Measurements from ENCODE around the gene DEPDC7.
A peak's percentile ranks its signal among the peaks of the same experiment; 100 is the strongest.
"Not testable (repeated sequence)": the region's sequence is repeated elsewhere in the genome, so short reads cannot be mapped to it uniquely, and the experiment has no call there.

DEPDC7 gene

DNA sequence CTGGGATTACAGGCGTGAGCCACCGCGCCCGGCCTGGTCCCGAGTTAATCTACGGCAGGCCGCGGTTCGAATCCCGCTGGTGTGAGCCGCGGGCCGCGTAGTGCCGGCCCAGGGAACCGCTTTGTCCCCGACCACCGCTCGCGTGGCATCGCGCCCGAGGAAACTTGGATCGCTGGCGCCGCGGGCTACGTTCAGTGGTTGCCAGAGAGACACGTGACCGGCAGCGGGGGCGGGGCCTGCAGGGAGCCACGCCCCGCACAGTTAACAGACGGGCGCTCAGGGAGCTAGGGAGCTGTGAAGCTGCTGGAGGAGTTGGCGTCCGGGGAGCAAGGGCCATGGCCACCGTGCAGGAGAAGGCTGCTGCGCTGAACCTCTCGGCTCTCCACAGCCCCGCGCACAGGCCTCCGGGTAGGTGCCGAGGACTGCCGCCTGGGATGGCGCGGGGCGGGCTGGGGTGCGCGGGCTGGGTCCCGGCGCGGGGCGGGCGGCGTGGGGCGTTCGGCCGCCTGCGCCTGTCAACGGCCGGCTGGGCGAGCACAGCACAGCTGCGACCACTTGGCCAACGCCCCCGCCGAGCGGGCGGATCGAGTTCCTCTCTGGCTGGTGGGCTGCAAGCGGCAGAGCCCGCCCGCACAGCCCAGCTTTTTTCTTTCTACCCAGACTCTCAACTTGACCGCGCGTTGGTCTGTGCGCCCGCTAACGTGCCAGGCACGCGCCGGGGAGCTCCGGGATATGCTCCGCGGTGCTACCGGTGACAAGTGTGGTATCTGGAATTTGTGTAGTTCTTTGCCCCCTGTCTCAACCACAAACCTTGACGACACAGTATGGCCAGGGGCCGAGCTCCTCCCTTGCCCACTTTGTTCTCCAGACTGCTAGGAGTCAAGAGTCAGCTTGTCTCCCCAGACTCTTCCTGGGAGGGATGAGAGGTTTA lies at the start of gene DEPDC7:
Gene DEPDC7 (plus strand): TSS at position 258 of the 931 bp plus-strand sequence. CDS start 78 bp downstream, at position 336.
- DNase-seq (ENCODE audit: extremely low read depth in 1 of 2, low read depth in 1 of 2), result peak; percentile 40 to 61

DNA sequence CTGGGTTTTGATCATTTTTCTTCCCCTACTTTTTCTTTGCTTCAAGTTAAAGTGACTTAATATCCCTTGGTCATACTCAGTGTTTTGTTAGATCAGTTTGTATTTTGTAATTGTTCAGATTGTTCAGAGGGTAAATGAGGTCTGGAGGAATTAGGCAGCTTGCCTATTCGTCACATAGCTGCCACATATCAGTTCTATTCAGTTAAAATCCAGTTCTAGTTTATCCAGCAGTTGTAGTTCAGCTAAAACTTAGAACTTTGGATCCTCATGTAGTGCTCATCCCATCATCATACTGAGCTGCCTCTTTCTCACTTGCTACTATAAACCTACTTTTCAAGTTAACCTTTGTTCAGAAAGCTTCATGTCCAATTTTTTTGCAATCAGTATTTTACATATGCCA lies 47.1 kb upstream of the DEPDC7 start:
- DNase-seq (ENCODE audit: extremely low read depth in 1 of 2, low read depth in 1 of 2), result no peak

DNA sequence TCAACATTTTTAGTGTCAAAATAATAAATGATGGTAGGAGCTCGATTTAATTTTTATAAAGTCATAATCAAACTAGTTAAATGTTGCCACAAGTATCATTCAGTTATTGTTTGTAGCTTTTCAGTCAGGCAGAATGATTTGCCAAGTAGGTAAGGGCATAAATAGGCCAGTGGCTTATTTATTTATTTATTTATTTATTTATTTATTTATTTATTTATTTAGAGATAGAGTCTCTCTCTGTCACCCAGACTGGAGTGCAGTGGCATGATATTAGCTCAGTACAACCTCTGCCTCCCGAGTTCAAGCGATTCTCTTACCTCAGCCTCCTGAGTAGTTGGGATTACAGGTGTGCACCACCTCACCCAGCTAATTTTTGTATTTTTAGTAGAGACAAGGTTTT lies 43.4 kb upstream of the DEPDC7 start:
- not testable (repeated sequence) for DNase-seq (ENCODE audit: extremely low read depth in 1 of 2, low read depth in 1 of 2)

DNA sequence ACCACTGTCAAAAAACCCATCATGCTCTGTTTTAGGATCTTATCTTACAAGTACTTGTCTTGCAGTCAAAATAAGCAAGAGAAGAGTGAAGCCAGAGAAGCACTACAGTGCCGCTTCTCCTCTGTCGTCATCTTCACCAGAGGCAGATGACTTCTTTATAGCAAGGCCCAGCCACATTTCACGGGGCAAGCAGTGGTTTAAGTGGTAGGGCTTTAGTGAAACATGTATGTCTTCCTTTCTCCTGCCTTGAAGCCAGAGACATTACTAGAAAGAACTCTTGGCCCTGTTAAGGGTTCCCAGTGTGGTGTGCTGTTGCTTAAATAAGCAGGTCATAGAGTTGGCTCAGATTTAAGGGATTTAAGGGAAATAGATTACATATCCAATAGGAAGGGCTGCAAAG lies 42.9 kb upstream of the DEPDC7 start:
- DNase-seq (ENCODE audit: extremely low read depth in 1 of 2, low read depth in 1 of 2), result no peak

DNA sequence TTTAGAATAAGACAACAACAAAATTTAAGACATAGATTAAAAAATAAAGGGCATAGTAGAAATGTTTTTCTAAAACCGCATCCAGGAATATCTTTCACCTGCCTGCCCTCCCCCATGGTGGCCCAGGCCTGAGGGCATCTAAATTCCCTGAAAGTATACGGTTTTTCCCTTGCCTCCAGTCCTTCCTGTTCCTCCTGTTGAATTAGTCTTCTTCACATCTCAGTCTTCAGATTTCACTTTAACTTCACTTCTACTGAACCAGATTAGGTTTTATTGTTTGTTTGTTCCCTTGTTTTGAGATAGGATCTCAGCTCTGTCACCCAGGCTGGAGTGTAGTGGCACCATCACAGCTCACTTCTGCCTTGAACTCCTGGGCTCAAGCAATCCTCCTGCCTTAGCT lies 33.1 kb upstream of the DEPDC7 start:
- DNase-seq (ENCODE audit: extremely low read depth in 1 of 2, low read depth in 1 of 2), result no peak

DNA sequence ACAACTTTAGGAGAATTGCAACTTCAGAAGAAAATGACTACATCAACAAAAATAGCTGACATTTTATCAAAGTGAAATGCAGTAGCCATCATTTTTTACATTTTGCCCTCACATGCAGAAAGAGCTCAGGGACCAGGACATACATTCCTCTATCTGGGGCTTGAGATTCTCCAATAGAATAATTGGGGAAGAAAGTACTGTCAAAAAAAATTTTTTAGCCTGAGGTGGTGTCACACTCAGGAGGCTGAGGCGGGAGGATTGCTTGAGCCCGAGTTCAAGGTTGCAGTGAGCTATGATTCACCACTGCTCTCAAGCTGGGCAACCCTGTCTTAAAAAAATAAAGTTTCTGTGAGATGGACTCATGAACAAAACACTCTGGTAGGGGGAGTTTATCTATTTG lies 32.2 kb upstream of the DEPDC7 start:
- no peak for DNase-seq (ENCODE audit: extremely low read depth in 1 of 2, low read depth in 1 of 2)

DNA sequence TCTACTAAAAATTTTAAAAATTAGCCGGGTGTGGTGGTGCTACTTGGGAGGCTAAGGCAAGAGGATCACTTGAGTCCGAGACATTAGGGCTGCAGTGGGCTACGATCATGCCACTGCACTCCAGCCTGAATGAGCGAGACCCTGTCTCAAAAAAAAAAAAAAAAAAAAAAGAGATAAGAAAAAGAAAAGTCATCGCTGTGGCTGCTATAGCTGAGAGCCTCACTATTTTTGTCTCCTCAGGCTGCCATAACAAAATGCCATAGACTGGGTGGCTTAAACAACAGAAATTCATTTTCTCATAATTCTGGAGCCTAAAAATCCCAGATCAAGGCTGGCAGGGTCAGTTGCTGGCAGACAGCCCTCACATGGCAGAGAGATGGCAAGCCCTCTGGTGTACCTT lies 30.1 kb upstream of the DEPDC7 start:
- DNase-seq (ENCODE audit: extremely low read depth in 1 of 2, low read depth in 1 of 2), result no peak

DNA sequence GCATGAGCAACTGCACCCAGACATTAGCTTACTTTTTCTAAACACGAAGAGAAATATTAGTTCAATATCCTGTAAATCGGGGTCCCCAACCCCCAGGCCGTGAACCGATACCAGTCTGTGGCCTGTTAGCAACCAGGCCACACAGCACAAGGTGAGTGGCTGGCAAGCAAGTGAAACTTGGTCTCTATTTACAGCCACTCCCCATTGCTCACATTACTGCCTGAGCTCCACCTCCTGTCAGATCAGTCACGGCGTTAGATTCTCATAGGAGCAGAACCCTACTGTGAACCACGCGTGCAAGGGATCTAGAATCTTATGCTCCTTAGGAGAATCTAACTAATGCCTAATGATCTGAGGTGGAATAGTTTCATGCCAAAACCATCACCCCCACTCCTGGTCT lies 27.8 kb upstream of the DEPDC7 start:
- DNase-seq (ENCODE audit: extremely low read depth in 1 of 2, low read depth in 1 of 2), result no peak

DNA sequence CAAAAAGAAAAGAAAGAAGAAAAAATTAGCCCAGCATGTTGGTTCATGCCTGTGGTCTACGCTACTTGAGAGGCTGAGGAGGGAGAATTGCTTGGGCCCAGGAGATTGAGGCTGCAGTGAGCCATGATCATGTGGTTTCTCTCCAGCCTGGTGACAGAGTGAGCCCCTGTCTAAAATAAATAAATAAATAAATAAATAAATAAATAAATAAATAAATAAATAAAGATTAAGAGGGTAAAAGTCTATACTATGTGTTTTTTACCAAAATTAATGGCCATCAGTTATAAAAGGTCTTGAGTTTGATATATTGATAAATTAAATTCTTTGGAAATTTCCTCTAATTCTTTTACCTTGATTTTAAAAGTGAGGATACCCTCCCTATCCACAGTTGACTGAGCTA lies 25.2 kb upstream of the DEPDC7 start:
- DNase-seq (ENCODE audit: extremely low read depth in 1 of 2, low read depth in 1 of 2), result no peak

DNA sequence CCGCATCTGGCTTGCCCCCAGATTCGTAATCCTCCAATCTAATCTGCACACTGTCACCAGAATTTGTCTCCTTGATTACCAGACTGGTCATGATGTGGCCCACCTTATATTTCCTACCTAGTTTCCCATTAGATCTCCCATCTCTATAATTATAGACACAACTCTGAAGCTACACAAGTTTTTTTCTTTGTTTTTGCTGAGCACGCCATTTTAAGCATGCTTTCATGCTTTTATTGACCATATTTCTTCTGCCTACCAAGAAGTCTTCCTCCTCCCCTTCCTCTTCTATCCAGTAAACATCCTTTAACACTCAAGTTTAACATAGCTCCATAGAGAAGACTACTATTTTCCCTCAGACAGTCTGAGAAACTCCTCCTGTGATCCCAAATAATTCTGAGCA lies 24.3 kb upstream of the DEPDC7 start:
- DNase-seq (ENCODE audit: extremely low read depth in 1 of 2, low read depth in 1 of 2), result no peak

DNA sequence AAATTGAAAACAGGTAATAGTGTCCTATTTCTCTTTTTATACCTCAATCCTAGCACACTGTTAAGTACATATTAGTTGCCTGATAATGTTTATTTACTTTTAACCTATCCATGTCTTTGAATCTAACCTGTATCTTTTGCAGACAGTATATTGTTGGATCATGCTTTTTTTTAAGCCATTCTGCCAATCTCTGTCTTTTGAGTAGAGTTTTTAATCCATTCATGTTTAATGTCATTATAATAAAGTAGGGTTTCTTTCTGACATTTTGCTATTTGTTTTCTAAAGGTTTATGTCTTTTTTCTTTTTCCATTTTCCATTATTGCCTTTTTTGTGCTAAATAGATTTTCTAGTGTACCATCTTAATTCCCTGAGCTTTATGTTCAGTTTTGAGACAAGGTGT lies 23.8 kb upstream of the DEPDC7 start:
- no peak for DNase-seq (ENCODE audit: extremely low read depth in 1 of 2, low read depth in 1 of 2)

DNA sequence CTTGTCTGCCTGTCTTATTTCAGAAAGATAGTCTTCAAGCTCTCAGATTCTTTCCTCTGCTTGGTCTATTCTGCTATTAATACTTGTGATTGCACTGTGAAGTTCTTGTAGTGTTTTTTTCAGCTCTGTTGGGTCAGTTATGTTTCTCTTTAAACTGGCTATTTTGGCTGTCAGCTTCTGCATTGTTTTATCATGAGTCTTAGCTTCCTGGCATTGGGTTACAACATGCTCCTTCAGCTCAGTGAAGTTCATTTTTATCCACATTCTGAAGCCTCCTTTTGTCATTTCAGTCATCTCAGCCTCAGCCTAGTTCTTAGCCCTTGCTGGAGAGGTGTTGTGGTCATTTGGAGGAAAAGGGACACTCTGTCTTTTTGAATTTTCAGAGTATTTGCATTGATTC lies 15.5 kb upstream of the DEPDC7 start:
- no peak for DNase-seq (ENCODE audit: extremely low read depth in 1 of 2, low read depth in 1 of 2)

DNA sequence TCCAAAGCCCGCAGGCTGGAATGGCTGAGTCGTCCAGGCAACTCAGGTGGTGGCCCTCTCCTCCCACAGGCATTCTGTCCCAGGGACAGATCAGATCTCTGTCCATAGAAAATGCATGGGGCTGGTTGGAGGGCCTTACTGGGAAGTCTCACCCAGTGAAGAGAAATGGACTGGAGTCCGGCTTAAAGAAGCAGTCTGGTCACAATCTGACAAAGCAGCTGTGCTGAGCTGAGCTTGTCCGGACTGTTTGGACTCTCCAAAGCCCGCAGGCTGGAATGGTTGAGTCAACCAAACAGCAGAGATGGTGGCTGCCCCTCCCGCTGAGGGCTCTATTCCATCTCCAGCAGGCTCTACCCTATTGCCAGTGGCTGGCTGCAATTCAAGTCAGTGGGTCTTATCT lies 14.4 kb upstream of the DEPDC7 start:
- no peak for DNase-seq (ENCODE audit: extremely low read depth in 1 of 2, low read depth in 1 of 2)

DNA sequence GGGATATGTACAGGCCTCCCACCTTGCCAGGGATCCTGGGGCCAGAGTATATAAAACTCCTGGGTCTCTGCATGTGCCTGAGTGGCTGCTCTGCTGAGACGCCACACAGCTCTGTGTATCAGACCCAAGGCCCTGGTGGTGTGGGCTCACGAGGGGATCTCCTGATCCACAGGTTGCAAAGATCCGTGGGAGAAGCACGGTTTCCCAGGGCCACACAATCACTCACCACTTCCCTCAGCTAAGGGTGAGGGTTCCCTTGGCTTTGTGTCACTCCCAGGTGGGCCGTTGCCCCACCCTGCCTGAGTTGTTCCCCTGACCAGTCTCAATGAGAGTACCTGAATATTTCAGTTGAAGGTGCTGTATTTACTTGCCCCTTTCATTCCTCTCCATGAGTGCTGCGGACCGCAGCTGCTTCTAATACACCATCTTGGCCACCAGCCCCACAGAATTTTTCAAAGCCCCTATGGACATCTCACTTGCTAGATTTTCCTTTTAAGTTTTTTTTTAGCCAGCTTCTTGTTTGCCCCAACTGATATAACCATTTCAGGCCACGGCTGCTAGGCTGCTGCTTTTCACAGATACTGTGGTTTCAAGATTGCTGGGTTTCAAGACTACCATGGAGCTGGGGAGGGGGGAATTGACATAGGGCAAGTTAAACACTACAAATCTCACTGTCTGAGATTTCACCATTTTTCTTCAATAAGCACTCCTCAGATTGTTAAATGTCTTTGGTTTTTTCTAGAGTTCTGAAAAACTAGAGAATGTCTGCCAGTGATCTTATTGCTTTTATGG lies 13.7 kb upstream of the DEPDC7 start:
- DNase-seq (ENCODE audit: extremely low read depth in 1 of 2, low read depth in 1 of 2), result no peak

DNA sequence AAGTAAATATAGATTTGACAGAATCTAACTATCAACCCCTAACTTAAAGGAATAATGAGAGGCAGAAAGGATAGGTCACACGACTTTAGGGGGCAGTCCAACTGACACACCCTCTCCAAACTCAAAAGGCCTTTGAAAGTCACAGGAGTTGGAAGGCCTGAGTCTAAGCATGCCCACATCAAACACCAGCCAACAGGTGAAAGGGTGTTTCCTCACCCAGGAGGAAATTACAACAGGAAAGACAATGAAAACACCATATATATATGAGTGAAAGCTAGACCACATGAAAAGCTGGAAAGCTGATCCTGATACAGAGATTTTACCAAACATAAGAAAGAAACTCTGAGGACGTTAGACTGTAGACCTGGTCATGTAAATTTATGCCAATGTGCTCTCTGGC lies 10.5 kb upstream of the DEPDC7 start:
- DNase-seq (ENCODE audit: extremely low read depth in 1 of 2, low read depth in 1 of 2), result no peak

DNA sequence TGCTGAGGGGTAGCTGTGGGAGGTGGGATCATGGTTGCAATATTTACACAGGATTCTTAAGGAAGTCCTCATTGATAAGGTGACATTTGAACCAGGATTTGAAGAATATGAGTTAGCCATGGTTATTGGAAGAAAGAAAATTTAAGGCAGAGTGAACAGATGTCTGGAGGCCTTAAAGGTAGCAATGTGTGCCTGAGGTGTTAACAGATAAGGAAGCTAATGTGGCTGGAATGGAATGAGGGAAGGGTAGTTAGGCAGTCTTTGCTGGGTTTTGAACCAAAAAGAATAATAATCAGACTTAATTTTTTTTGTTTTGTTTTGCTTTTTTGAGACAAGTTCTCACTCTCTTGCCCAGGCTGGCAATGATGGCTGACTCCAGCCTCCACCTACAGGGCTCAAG lies 9.7 kb upstream of the DEPDC7 start:
- DNase-seq (ENCODE audit: extremely low read depth in 1 of 2, low read depth in 1 of 2), result no peak

DNA sequence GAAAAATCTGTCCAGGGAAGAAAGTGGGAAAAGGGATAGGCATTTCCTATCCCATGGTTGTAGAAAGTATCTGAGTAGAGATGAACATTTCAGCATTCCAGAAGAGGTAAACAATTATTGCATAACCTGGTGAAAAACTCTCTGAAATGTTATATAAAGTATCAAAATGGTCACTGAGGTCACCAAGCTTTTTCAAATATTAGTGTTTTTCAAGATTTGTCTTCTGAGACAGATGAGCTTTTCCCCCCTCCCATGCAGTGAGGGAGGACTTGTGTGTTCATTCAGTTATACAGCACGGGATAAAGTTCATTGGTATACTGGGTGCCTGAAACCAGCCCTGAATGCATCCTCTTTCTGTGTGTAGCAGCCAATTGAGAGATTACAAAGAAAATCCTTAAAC lies 1.9 kb upstream of the DEPDC7 start:
- DNase-seq (ENCODE audit: extremely low read depth in 1 of 2, low read depth in 1 of 2), result no peak

DNA sequence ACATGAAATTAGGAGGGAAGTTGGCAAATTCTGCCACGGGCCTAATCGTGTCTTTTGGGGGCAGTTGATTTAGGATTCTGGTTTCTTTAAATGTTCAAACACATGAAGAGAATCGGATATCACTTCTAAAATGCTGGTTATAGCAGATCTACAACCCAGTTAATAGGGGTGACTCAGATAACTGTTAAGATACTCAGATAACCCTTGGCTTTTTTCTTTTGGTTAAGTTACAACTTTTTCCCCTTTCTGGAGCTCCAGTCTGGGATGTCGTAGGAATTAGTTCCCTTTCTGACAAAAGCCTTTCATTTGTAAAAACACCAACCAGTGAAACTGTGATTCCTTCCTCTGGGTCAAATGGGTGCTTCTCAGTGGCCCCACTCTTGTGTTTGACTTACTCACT lies 976 bp downstream of the DEPDC7 start:
- DNase-seq (ENCODE audit: extremely low read depth in 1 of 2, low read depth in 1 of 2), result no peak

DNA sequence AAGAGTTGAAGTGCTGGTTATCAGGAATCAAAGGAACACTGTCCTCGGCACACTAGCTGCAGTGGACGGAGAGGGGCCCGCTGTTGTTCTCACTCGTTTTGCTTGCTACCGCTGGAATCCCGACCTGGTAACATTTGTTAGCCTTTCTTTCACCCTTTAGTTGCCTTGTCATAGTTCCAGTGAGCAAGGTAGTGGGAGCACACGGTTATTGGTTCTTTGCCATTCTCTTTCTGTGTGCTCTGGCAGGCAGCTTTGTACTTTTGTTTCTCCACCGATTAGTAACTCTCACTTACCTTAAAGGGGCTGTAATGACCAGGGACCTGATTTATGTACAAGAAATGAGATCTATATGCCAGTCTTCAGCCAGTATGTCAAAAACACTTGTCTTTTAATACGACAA lies 1.8 kb downstream of the DEPDC7 start:
- DNase-seq (ENCODE audit: extremely low read depth in 1 of 2, low read depth in 1 of 2), result no peak

DNA sequence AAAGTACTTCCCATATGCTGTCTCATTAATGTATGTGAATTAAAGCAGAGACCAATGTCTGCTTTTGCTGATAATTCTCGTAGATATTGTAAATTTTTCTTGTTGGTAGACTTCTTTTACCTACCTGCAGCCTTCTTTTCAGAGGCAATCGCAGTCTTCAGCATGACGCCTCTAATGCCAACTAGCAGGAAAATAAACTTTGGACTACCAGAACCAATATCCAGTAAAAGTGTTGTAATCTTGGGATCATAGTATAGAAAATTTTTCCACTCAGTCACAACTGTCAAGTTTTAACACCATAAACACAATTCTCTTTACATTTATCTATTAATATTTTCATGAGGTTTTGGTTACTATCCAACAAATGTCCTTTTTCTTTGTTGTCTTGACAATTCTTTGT lies 2.3 kb downstream of the DEPDC7 start:
- no peak for DNase-seq (ENCODE audit: extremely low read depth in 1 of 2, low read depth in 1 of 2)

DNA sequence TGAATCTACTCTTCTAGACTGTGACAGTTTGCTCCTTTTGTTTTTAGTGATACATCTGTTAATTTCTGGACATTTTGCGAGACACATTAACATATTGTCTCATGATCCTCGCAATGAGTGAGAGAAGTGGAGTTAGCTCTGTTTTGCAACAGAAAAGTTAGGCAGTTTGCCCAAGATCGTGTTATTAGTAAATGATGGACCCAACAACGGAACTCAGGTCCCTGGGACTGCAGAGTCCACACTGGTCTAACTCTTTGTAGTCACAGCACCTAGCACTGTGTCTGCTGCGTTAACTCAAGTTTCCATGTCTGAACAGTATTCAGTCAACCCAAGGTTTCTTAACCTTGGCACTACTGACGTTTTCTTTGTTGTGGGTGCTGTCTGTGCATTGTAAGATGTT lies 3.2 kb downstream of the DEPDC7 start:
- DNase-seq (ENCODE audit: extremely low read depth in 1 of 2, low read depth in 1 of 2), result no peak

DNA sequence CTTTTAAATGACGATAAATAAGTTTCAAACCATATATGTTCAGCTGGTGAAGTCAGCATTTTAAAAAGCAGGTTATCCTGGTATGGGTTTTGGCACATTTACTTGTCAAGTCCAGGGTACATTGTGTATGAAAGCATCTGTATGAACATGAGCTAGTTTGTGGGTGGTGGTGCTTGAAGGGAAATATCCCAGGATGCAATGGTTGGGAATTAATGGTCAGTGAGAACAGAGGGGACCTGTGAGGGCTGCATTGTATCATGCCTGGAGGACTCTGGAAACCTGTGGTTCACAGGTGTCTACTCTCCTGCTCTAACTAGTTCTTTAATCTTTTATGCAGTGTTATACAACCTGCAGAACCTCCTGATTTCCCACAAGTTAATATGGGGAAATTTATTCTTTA lies 5.8 kb downstream of the DEPDC7 start:
- no peak for DNase-seq (ENCODE audit: extremely low read depth in 1 of 2, low read depth in 1 of 2)
